ENCODE data around the gene AP3S2. TPM values are rescaled to one million over a fixed set of nuclear protein-coding genes. Genes with fewer than 3 reads are reported as not detected.
A peak's percentile ranks its signal among the peaks of the same experiment; 100 is the strongest.

The AP3S2 gene
- total and polyA plus RNA-seq, 2 experiments from 2014 or later: 9.4 to 93.3 TPM

GRCh38 chr15:89916660-89917059 lies 22.9 kb upstream of the AP3S2 start (continued):
- no peak for TF ChIP-seq REST (IDR thresholded peaks at IDR 0.05; ENCODE audit: unreplicated experiment)
- TF ChIP-seq POLR2AphosphoS5 (IDR thresholded peaks at IDR 0.05; ENCODE audit: low read depth): no peak
- no peak for TF ChIP-seq ETS1 (IDR thresholded peaks at IDR 0.05)

- H3K4me1 ChIP-seq (ENCODE audit: insufficient read depth): peaks cover 8% of the 10 kb centered on the region
- no peaks in the 10 kb centered on the region for H3F3A ChIP-seq (replicated peaks; ENCODE audit: low read depth)
- H3K9me2 ChIP-seq (ENCODE audit: insufficient read depth): no peaks in the 10 kb centered on the region
- ATAC-seq: peak; percentile 87
- TF ChIP-seq STAT1 (IDR thresholded peaks at IDR 0.05; ENCODE audit: unreplicated experiment) (no peak), CTCF (conservative IDR thresholded peaks at IDR 0.05; ENCODE audit: low read depth in 2 of 2) (no peak), ZNF114 (CRISPR knock-in tag; IDR thresholded peaks at IDR 0.05) (no peak)
- H3K27ac ChIP-seq (ENCODE audit: low read depth): no peak within 1 kb of the TSS
- peak within 1 kb of the TSS; percentile 81 for H3K4me3 Mint-ChIP-seq
- H3K9me3 Mint-ChIP-seq: no peaks in the 10 kb centered on the region
- no peaks in the 10 kb centered on the region for H4K20me1 ChIP-seq (replicated peaks; ENCODE audit: insufficient read depth)
- peak within 1 kb of the TSS; percentile 99 for H2AFZ ChIP-seq
- H3K27me3 ChIP-seq (ENCODE audit: insufficient read depth): peaks cover 12% of the 10 kb centered on the region
- no peak within 1 kb of the TSS; the same call in 1 of the 2 replicates for H3K27ac Mint-ChIP-seq
- peak within 1 kb of the TSS; percentile 88 for H3K4me2 ChIP-seq
- no peaks in the 10 kb centered on the region for H3K36me3 ChIP-seq (ENCODE audit: insufficient read depth)
- peaks cover 10% of the 10 kb centered on the region; the same call in 2 of the 3 replicates for H3K4me1 Mint-ChIP-seq
- H3K4me3 ChIP-seq: peak within 1 kb of the TSS; percentile 75
- DNase-seq (ENCODE audit: low spot score): peak; percentile 83
- peaks cover 6% of the 10 kb centered on the region for H3K27me3 Mint-ChIP-seq (ENCODE audit: insufficient read depth, low read depth, poor library complexity)
- H3K79me2 ChIP-seq (replicated peaks; ENCODE audit: insufficient read depth): no peaks in the 10 kb centered on the region
- H3K36me3 Mint-ChIP-seq (ENCODE audit: low read depth): no peaks in the 10 kb centered on the region
These were observed 19.0 kb upstream of the AP3S2 start, which contains the start of gene ARPIN for GRCh38 chr15:89912674-89913396. ARPIN (minus strand) TSS chr15:89912952; CDS start chr15:89912835, 117 bp downstream.

All from GM23338 (cell line).